COLO668 (cell line): ENCODE data around the gene UTP25.
A peak's percentile ranks its signal among the peaks of the same experiment; 100 is the strongest.
"Not testable (repeated sequence)": the region's sequence is repeated elsewhere in the genome, so short reads cannot be mapped to it uniquely, and the experiment has no call there.

Experiments used
- DNase-seq: peaks from one replicate; lab custom pipeline; 2025; ENCODE audit not compliant: unreplicated experiment; lab: John Stamatoyannopoulos, UW

UTP25 gene

DNA sequence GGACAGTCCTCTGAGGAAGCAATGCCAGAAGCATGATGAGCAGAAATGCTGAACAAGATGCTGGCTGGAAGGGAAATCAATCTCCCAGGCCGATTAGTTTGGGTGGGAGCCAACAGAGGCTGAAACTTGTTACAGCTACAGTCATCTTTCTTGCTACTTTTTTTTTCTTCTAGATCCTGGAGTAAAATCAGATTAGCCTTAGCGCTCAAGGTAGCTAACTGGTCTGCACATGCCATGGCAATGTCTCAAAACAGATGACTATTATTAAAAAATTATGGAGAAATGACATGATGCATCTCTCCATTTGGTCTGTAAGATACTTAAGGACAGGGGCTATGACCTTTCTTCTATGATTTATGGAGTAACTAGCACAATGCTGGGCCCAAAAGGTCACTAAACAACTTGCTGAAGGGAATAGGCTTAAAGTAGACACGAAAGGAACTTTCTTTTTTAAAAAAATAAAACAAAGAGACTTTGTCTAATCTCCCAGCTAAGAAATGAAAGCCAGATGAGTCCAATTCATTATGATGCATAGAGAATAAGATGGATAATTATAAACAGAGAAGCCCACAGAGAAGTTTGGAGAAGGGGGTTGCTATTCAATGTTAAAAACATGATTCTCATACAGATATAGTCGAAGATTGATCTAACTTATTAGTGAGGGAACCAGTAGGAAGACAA is 42.5 kb downstream of the UTP25 start:
- DNase-seq: no peak

DNA sequence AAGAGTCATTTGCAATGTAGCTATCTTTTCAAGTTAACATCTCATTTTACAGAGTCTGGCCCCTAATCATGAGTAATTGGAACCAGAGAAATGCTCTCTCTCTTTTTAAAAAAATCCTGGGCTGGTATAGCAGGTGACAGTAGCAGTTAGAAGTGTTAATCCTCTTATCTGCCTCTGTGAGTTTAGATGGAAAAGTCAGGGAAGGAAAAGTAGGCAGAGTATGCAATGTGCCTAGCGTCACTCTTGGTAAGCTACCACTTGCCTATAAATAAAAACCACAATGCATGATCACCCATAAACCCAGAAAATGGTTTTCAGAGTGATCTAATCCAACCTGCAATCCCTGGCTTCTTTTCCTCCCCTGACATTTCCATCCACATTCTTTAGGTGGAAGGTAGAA is 43.2 kb downstream of the UTP25 start:
- DNase-seq: no peak

DNA sequence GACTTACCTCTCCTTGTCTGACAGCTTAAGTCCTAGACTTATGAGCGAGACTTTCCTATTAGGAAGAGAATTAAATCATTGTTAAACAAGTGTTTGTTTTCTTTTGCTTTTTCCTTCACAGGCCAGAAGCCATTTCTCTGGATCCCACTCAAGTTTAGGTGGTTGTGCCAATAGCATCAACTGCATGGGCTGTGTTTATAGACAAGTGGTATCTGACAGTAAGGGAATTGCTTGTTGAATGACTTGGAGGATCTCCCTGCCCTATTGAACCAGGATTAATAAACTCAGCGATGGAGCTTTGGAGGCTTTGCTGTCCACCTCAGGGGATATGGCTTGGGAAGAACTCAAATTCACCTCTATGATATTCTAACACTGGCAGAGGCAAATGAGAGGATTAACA is 43.7 kb downstream of the UTP25 start:
- DNase-seq: no peak

DNA sequence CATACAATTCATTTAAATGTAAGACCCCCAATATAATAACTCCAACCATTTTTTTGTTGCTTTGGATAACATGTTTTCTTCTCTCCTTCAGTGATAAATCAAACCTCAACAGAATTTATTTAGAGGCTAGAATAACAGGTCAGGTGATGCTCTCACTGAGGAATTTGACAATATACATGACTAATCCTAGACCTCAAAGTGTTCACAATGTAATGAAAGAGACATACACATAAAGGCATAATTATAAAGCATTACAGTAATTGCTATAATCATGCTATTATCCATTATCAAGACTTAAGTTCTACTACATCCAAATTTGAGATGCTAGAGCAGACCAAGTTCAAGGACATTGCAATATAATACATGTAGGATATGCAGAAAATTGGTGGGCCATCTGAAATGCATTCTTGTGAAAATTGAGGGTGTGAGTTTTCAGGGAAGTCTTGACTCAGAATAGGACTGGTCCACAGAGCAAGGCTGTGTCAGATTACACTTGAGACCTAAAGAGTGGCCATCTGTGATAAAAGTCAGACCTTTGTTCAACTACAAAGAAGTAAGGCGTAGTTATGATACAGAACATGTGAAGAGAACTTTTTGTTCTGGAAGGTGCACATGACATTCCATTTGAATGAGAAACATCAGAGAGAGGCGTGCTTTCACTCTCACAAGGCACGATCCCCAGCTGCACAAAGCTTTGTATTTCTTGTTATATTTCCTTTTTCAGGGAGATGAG is 45.5 kb downstream of the UTP25 start:
- DNase-seq: no peak

DNA sequence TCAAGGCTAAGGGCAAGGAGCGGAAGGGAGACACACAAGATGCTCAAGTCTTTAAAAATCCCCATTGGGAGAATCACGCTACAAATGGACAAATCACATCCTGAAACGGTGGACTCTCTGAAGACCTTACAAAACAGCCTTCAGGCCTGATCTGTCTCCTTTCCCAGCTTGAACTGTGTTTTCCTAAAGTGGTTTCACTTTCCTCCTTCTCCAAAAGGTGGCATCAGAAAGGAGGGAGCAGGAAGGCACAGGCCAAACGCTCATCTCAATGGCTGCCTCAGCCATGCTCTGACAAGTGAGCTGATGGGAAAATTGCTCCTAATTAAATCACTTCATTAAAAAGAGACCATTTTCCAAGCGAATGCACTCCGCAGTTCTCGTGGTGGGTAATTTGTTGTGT is 47.7 kb downstream of the UTP25 start:
- peak; percentile 14 for DNase-seq

DNA sequence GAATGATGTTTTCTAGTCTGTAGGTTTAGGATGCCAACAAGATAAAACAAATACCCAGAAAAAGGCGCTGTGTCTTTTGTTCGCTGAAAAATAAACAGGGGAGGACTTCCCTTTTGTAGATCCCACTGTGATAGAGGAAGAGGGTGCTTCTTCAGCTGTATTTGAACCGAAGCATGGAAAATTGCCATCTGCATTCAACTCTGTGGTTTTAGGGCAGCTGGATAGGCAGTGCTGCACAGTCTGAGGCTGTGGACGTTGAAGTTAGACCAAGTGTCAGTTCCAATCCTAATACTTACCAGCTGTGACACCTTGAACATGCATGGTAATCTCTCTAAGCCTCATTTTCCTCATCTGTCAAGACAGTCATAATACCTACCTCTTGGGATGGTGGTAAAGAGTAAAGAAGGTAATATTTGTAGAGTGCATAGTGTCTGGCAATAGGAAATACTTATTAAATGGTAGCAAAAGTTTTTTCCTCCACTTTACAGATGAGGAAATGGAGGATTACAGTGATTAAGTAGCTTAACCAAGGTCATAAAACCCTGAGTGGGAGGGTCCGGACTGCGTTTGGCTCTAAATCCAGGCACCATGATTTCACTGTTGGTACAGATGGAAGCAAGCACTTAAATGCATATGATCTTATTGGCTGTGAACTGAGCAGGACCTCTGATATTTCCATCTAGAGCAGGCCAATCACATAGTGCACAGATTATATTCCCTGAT is 48.5 kb downstream of the UTP25 start:
- no peak for DNase-seq

DNA sequence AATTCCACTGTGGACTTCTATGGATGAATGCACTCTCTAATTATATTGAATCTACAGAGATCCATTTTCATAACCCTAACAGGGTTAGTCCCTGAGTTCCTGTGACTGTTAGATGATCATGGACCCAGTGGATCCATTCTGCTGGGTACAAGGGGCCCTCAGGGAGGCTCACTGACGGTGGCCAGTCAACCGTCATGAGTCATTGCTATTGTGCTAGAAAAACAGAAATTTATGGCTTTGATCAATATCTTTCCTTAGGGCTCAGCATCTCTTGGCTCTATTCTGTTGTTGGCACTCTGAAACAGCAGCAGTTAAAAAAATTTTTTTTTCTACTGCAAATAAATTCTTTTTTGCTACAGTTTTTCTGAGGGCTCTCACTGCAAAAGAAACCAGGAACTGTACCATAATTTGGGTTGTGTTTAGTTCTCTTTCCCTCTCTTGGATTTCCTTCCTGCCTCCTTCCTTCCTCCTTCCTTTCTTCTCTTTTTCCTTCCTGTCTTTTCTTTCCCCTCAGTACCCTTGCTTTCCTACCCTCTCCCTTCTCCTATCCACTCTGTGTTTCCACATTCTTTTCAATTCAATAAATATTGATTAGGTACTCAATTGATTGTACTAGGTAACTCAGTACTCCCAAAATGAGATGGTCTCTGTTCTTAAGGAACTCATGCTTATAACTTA is 49.5 kb downstream of the UTP25 start:
- DNase-seq: no peak

DNA sequence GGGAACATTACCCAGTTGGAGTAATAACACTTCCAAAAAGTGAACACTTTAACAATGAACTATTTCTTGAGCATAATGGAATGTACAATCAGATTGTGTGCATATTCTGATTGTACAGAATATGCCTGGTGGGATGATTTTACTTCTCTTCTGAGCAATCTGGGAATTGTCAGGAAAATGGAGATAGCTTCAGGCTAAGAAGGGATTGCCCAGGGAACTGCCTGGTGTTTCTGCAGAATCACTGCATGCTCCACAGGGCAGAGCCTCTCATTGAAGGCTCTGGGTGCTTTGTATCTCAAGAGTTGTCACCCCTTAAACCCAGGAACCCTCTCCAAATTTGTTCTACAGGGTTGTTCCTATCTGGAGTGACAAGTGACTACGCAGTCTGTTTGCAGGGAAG is 51.2 kb downstream of the UTP25 start:
- DNase-seq: no peak

DNA sequence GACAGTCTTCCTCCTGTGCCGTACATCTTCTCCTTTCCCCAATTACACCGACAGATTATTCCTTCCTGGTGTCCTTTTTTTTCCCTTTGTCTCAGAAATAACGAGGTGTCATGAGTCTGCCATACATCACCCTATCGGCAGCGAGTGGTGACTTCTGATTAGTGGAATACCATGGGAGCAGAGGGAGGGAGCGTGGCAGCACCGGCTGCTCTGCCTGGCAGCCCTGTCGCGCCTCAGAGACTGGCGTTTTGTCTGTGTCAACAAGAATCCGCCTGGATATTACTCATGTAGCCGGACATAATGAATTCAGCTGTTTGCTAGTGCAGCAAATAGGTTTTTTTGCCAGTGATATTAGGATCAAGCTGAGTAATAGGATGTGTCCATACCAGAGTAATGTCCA is 51.8 kb downstream of the UTP25 start:
- DNase-seq: peak; percentile 66

DNA sequence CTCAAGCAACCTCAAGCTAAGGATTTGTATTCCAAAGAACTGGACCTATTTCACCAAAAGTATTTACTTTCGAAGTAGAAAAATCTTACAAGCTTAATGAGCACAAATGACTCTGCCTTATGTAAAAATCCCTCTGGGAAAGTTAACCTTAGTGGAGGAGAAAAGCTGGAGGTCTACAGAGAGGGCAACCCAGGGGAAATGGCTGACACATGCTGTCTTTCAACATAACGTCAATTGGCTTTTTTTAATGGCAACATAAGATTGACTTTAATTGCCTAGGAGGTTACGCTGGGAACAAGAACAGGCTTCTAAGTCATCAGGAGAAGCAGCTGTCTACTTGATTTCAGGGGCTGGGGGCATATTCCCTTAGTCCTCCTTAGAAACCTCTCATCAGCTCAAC is 52.3 kb downstream of the UTP25 start:
- no peak for DNase-seq

DNA sequence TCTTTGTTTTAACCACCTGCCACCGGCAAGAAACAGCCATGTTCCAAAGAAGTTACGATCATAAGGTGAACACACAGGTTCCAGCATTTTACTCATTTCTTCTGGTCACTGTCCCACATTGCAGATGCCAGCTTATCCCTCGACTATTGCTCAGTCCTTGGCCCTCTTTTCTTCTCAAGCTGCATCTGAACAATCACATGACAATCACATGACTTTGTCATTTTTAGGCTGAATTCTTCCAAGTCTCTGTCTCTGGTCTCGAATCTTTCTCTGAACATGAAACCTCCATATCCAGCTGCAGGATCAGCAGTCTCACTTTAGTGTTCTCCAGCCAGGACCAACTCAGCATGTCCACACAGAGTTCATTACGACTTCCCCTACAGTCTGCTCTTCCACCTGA is 53.8 kb downstream of the UTP25 start:
- DNase-seq: no peak

DNA sequence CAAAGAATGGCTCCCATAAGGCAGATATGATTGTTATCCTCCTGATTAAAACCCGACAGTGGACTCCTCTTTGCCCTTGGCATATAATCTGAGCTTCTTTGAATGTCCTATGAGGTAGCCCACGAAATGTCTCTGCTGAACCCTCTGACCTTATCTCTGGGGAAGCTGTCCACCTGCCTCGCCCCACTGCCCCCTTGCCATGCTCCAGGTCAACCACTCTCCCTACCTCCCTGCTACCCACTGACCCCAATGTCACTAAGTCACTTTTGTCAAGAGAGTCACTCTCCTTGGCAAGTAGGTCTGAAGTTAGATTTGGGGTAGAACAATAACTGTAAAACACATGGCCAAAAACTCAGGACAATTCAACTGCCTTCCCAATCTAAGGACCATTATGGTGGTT is 54.5 kb downstream of the UTP25 start:
- DNase-seq: no peak

DNA sequence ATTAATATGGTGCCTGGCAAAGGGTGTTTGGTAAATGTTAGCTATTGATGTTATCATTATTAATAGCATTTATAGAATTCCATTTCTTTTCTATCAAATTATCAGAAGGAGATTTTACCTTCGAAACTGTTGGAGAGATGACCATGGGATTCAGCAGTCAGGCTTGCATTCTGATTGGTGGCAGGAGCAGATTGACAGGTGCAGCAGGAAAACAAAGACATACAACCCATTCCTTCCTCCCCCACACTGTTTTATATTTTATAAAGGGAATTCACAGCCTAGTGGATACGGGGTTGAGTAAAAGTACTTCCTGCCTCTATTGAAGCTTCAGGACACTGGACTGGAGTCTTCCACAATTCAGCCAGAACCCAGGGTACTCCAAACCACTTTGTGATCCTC is 55.2 kb downstream of the UTP25 start:
- no peak for DNase-seq

DNA sequence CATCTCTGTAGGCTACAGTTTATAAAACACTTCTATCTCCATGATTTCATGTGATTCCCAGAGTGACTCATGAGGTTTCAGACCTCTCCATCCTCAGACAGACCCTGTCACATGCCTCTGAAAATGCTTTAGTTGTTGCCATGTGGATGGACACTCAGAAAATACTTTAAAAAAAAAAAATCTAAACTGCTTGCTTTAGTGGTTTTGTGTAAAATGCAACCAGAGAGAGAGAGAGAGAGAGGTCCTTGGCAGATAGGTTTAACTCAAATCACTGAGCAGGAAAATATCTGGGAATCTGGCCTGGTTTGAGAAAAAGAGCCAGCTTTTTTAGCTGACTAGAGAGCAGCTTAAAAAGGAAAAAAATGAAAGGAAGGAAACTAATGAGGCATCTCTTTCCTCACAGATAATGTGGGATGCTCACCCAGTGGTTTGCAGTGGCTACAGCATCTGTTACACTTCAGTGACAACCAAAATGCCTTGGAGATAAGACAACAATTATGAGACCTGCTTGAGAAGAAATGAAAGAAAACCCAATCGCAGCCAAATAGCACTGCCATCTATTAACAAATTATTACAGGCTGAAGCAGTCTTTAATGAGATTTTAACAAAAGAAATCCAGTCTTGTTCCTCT is 55.7 kb downstream of the UTP25 start:
- no peak for DNase-seq

DNA sequence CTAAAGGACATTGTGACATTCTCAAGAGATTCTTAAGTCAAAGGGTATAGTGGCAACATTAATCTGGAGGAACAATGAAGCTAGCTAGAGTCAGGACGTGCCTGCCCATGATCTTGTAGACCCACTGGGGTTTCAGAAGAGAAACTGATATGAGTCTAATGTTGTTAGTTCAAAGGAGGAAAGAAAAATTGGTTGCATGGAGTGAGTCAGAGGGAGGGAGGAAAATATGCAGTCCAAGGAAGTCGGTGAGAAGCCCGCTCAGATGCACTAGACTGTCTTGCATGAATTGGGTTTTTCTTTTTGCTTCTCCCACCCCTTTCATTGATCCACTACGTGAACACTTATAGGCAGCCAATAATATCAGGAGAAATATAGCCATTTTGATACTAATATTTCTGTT is 56.5 kb downstream of the UTP25 start:
- no peak for DNase-seq

DNA sequence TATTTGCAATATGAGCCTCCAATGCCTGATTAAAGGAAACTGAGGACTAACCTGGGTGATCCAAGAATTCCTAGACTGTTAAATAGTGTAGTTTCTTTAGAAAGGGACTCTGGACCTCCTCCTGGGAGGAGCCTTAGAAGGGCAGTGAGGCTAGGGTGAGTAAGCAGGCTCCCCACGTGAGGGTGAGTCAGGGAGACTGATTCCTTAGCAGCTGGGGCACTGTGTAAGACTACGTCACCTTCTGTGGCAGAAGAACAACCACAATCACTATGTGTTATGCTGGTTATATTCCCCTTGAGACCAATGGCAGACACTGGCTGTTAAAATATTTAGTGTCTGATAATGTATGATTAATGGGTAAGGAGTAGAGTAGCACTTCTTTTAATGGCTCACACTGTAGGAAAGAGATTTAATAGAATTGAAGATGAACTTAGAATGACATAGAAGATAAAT is 56.9 kb downstream of the UTP25 start:
- no peak for DNase-seq

DNA sequence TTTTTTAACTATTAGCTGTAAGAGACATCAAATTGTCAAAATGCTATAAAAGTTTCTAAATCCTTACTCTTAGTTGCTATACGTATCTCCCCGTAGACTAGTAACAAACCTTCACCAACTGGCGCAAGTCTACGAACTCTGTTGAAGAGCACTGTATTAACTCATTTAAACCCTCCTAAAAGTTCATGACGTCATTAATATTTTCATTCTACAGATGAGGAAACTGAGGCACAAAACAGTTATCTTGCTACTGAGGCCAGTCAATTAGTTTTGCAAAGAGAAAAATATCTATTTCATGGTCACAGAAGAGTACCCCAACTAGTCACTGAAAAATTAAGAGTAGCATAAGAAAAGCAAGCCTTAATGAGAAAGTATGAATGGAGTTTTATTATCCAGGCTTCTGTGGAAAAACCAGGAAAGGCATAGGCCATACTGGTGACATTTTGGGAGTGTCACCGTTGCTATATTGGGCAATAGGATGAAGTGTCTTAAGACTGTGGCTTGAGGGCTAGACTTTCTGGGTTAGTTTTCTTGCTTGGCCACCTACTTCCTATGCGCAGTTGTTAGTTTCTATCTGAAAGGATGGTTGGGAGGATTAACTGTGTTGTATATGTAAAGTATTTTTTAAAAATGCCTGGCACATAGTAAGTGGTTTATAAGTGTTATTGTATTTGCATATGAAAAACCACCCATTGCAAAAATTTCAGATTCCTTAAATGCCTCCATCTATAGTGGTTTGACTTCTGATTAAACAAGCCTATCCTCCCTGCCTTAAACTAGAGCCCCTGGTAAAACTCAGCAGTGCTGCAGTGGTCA is 57.8 kb downstream of the UTP25 start:
- DNase-seq: no peak

DNA sequence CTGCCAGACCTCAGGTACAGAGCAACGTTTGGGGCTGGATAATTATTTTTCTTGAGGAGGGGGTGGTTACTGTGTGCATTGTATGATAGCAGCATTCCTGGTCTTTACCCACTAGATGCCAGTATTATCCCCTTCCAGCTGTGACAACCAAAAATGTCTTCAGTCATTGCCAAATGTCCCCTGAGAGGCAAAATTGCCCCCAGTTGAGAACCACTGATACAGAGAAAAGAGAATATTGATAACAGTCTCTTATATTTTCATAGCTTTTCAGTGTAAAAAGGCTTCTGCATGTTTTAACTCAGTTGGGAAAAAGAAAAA is 58.4 kb downstream of the UTP25 start:
- no peak for DNase-seq

DNA sequence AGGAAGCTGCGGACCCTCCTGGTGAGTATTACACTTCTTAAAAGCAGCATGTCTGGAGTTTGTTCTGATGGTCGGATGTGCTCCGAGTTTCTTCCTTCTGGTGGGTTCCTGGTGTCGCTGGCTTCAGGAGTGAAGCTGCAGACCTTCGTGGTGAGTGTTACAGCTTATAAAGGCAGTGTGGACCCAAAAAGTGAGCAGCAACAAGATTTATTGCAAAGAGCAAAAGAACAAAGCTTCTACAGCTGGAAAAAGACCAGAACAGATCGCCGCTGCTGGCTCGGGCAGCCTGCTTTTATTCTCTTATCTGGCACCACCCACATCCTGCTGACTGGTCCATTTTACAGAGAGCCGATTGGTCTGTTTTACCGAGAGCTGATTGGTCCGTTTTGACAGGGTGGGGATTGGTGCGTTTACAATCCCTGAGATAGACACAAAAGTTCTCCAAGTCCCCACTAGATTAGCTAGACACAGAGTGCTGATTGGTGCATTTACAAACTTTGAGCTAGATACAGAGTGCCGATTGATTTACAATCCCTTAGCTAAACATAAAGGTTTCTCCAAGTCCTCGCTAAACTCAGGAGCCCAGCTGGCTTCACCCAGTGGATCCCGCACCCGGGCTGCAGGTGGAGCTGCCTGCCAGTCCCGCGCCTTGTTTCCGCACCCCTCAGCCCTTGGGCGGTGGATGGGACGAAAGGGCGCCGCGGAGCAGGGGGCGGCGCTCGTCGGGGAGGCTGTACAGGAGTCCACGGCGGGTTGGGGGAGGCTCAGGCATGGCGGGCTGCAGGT is 60.7 kb downstream of the UTP25 start:
- DNase-seq: not testable (repeated sequence)

DNA sequence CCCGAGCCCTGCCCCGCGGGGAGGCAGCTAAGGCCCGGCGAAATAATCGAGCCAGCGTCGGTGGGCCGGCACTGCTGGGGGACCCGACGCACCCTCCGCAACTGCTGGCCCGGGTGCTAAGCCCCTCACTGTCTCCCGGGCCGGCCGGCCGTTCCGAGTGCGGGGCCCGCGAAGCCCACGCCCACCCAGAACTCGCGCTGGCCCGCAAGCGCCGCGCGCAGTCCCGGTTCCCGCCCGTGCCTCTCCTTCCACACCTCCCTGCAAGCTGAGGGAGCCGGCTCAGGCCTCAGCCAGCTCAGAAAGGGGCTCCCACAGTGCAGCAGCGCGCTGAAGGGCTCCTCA is 61.3 kb downstream of the UTP25 start:
- DNase-seq: no peak
